GM20000 (cell line): ENCODE results near the gene TTC36.

Experiments
- DNase-seq: peaks from one replicate; pipeline ENCODE4 v3.0.0; 2012; ENCODE audit warnings: low spot score
- CTCF ChIP-seq: IDR thresholded peaks from 2 replicates; pipeline ENCODE4 v1.5.1; 2012; ENCODE audit warnings: mild to moderate bottlenecking, control low read depth; ENCODE audit errors: extremely low read depth, missing control alignments

Gene TTC36

GRCh38 chr11:118532852-118533768 is 5.8 kb downstream of the TTC36 start:
- TF ChIP-seq CTCF: no peak
- DNase-seq: no peak

GRCh38 chr11:118533769-118534729 is 6.8 kb downstream of the TTC36 start:
- TF ChIP-seq CTCF: no peak
- DNase-seq: no peak

GRCh38 chr11:118535261-118535660 is 8.0 kb downstream of the TTC36 start:
- no peak for DNase-seq
- no peak for TF ChIP-seq CTCF

- no peak for DNase-seq
- no peak for TF ChIP-seq CTCF
Observed at GRCh38 chr11:118536726-118537125, 9.5 kb downstream of the TTC36 start.

GRCh38 chr11:118537409-118537980 is 10.2 kb downstream of the TTC36 start:
- no peak for TF ChIP-seq CTCF
- DNase-seq: no peak

GRCh38 chr11:118544010-118544646 is 16.9 kb downstream of the TTC36 start:
- TF ChIP-seq CTCF: no peak
- no peak for DNase-seq
